Sigmoid colon (tissue), 4 donors: ENCODE data around the gene CTSF.

Experiments used
- EP300 ChIP-seq, 4 donors: sonication (generic); formaldehyde crosslinking; IDR thresholded peaks; one replicate each; pipeline ENCODE4 v1.6.1; 2017; ENCODE audit warnings: antibody characterized with exemption in 4 of 4
- POLR2A ChIP-seq, 2 donors: fragments of 450-650 bp; IDR thresholded peaks; one replicate each; pipeline ENCODE4 v1.6.1; 2016; ENCODE audit warnings: antibody characterized with exemption in 2 of 2, mild to moderate bottlenecking in 2 of 2, moderate library complexity in 2 of 2
- POLR2AphosphoS5 ChIP-seq, 4 donors: sonication (generic); formaldehyde crosslinking; IDR thresholded peaks; one replicate each; pipeline ENCODE4 v1.6.1; 2017; ENCODE audit warnings: antibody characterized with exemption in 4 of 4

GRCh38 chr11:66600631-66601233, 32.3 kb upstream of the CTSF start:
- TF ChIP-seq EP300 (IDR thresholded peaks at IDR 0.05) (no peak), POLR2AphosphoS5 (IDR thresholded peaks at IDR 0.05) (no peak), POLR2A (IDR thresholded peaks at IDR 0.05) (no peak)
